IMR-90 (cell line): ENCODE results near the gene KRTAP10-1.

ENCODE experiments used
- BHLHE40 ChIP-seq: fragments of 150-350 bp; IDR thresholded peaks from 2 replicates; pipeline ENCODE4 v1.6.1; 2016; ENCODE audit warnings: mild to moderate bottlenecking, low read depth, low read length
- CEBPB ChIP-seq: IDR thresholded peaks from 2 replicates; pipeline ENCODE4 v1.6.1; 2012; ENCODE audit warnings: low read depth, low read length, improper control_type of control experiment
- CTCF ChIP-seq: conservative IDR thresholded peaks from 2 replicates; pipeline ENCODE4 v1.5.1; 2012; ENCODE audit warnings: mild to moderate bottlenecking, low read depth, low read length, improper control_type of control experiment
- ELK1 ChIP-seq: fragments of 150-350 bp; IDR thresholded peaks from 2 replicates; pipeline ENCODE4 v1.6.1; 2016; ENCODE audit warnings: low read depth, mild to moderate bottlenecking, low read length, moderate library complexity, borderline replicate concordance
- FOS ChIP-seq: fragments of 150-350 bp; IDR thresholded peaks from 2 replicates; pipeline ENCODE4 v1.6.1; 2016; ENCODE audit warnings: low read depth, low read length
- MAFK ChIP-seq: IDR thresholded peaks from 2 replicates; pipeline ENCODE4 v1.6.1; 2012; ENCODE audit warnings: low read depth, low read length, improper control_type of control experiment
- MAZ ChIP-seq: IDR thresholded peaks from 2 replicates; pipeline ENCODE4 v1.6.1; 2012; ENCODE audit warnings: low read depth, mild to moderate bottlenecking, low read length, improper control_type of control experiment, moderate library complexity, borderline replicate concordance
- NFE2L2 ChIP-seq: fragments of 150-350 bp; IDR thresholded peaks from 2 replicates; pipeline ENCODE4 v1.6.1; 2016; ENCODE audit warnings: low read depth, mild to moderate bottlenecking, low read length
- POLR2A ChIP-seq: IDR thresholded peaks from 2 replicates; pipeline ENCODE4 v1.6.1; 2012; ENCODE audit warnings: mild to moderate bottlenecking, low read depth, low read length
- RAD21 ChIP-seq: IDR thresholded peaks from 2 replicates; pipeline ENCODE4 v1.6.1; 2012; ENCODE audit warnings: low read length, improper control_type of control experiment
- RCOR1 ChIP-seq: IDR thresholded peaks from 2 replicates; pipeline ENCODE4 v1.6.1; 2012; ENCODE audit warnings: mild to moderate bottlenecking, low read length, improper control_type of control experiment; ENCODE audit not compliant: insufficient replicate concordance
- RFX5 ChIP-seq: IDR thresholded peaks from 2 replicates; pipeline ENCODE4 v1.8.0; 2012; ENCODE audit warnings: low read depth, mild to moderate bottlenecking, low read length, moderate library complexity
- SMC3 ChIP-seq: fragments of 150-350 bp; IDR thresholded peaks from 2 replicates; pipeline ENCODE4 v1.6.1; 2016; ENCODE audit warnings: low read depth, mild to moderate bottlenecking, antibody characterized with exemption, low read length, moderate library complexity
- USF2 ChIP-seq: fragments of 150-350 bp; IDR thresholded peaks from 2 replicates; pipeline ENCODE4 v1.6.1; 2017; ENCODE audit warnings: mild to moderate bottlenecking, antibody characterized with exemption, low read length, low read depth

- TF ChIP-seq RCOR1 = no peak
- TF ChIP-seq MAFK = no peak
- TF ChIP-seq USF2 = no peak
- TF ChIP-seq RFX5 = no peak
- no peak for TF ChIP-seq ELK1
- no peak for TF ChIP-seq POLR2A
- TF ChIP-seq RAD21 = no peak
- TF ChIP-seq CTCF = no peak
- TF ChIP-seq FOS = no peak
- TF ChIP-seq CEBPB = no peak
- TF ChIP-seq BHLHE40 = no peak
- no peak for TF ChIP-seq MAZ
- no peak for TF ChIP-seq SMC3
- TF ChIP-seq NFE2L2 = no peak
Measured at GRCh38 chr21:44557491-44558328, 17.7 kb upstream of the KRTAP10-1 start.
